B cell (primary cell): ENCODE results near the gene DHRS4. TPM values are rescaled to one million over a fixed set of nuclear protein-coding genes. Genes with fewer than 3 reads are reported as not detected.

Experiments
- ATAC-seq: fragments of 200-7000 bp; cut with Tn5 transposase; one replicate; pipeline ENCODE4 v1.10.0; 2021; ENCODE audit warnings: low read depth, mild to moderate bottlenecking, moderate number of reproducible peaks, moderate library complexity
- CTCF ChIA-PET: fragments of 350-600 bp; sonication (Branson Sonifier 250); formaldehyde crosslinking; loops from one replicate; lab custom pipeline; 2021; ENCODE audit warnings: antibody characterized with exemption, inconsistent platforms; lab: Charles Lee
- POLR2A ChIA-PET: fragments of 350-600 bp; sonication (Branson Sonifier 250); formaldehyde crosslinking; loops from one replicate; lab custom pipeline; 2021; ENCODE audit warnings: antibody characterized with exemption; lab: Charles Lee
- DNase-seq: peaks from one replicate; pipeline ENCODE4 v3.0.0; 2013
- H2AFZ ChIP-seq: 2 replicates; pipeline ENCODE4 v1.6.1; 2012; ENCODE audit warnings: mild to moderate bottlenecking, low read depth, low read length; ENCODE audit not compliant: insufficient read depth, poor library complexity, severe bottlenecking
- H3K27ac ChIP-seq, 2 donors: 1 replicate in 1 of 2; 2 replicates in 1 of 2; pipeline ENCODE4 v1.5.1; 2012 to 2013; ENCODE audit warnings: low read length in 2 of 2, mild to moderate bottlenecking in 2 of 2, moderate library complexity in 1 of 2
- H3K27me3 ChIP-seq, 4 experiments: fragments of 200-600 bp in 1 of 4; sonication (generic) in 1 of 4; replicated peaks in 1 of 4; 1 replicate in 2 of 4; 2 replicates in 2 of 4; pipeline versions ENCODE4 v1.6.1 to v1.7.0; 2013 to 2016; ENCODE audit warnings: low read length in 3 of 4, mild to moderate bottlenecking in 2 of 4, mixed read lengths in 1 of 4, moderate library complexity in 1 of 4; ENCODE audit not compliant: insufficient read depth in 4 of 4, control insufficient read depth in 3 of 4; ENCODE audit errors: control extremely low read depth in 1 of 4
- H3K36me3 ChIP-seq, 2 experiments: replicated peaks in 1 of 2; 1 replicate in 1 of 2; 2 replicates in 1 of 2; pipeline versions ENCODE4 v1.6.1 to v1.7.1; 2013; ENCODE audit warnings: low read length in 1 of 2; ENCODE audit not compliant: insufficient read depth in 2 of 2, control insufficient read depth in 1 of 2; ENCODE audit errors: control extremely low read depth in 1 of 2, extremely low read depth in 1 of 2
- H3K4me1 ChIP-seq, 2 donors: fragments of 200-600 bp in 1 of 2; sonication (generic) in 1 of 2; 1 replicate in 1 of 2; 2 replicates in 1 of 2; pipeline versions ENCODE4 v1.5.1 to v1.6.1; 2013 to 2017; ENCODE audit warnings: low read length in 2 of 2; ENCODE audit not compliant: control insufficient read depth in 2 of 2, insufficient read depth in 2 of 2
- H3K4me2 ChIP-seq: replicated peaks from 2 replicates; pipeline ENCODE3; 2012; ENCODE audit warnings: mild to moderate bottlenecking, low read depth, low read length; ENCODE audit not compliant: poor library complexity, severe bottlenecking
- H3K4me3 ChIP-seq, 5 experiments: fragments of 200-600 bp in 1 of 5; sonication (generic) in 1 of 5; 1 replicate in 3 of 5; 2 replicates in 2 of 5; pipeline versions ENCODE4 v1.5.1 to v1.7.0; 2011 to 2016; ENCODE audit warnings: low read length in 4 of 5, mild to moderate bottlenecking in 4 of 5, low read depth in 2 of 5, control low read depth in 1 of 5, moderate library complexity in 1 of 5; ENCODE audit not compliant: insufficient read depth in 1 of 5; ENCODE audit errors: control extremely low read depth in 1 of 5, extremely low read depth in 1 of 5
- H3K79me2 ChIP-seq: fragments of 200-600 bp; sonication (generic); one replicate; pipeline ENCODE4 v1.6.0; 2016; ENCODE audit warnings: low read length; ENCODE audit not compliant: control insufficient read depth, insufficient read depth
- H3K9ac ChIP-seq: fragments of 200-600 bp; sonication (generic); 2 replicates; pipeline ENCODE4 v1.6.1; 2017; ENCODE audit warnings: mild to moderate bottlenecking, low read length, moderate library complexity
- H3K9me3 ChIP-seq, 3 donors: one replicate each; pipeline versions ENCODE4 v1.6.1 to v1.7.1; 2013; ENCODE audit warnings: low read length in 2 of 3; ENCODE audit not compliant: control insufficient read depth in 2 of 3, insufficient read depth in 1 of 3; ENCODE audit errors: control extremely low read depth in 1 of 3
- H4K20me1 ChIP-seq: 2 replicates; pipeline ENCODE4 v1.6.0; 2012; ENCODE audit warnings: mild to moderate bottlenecking, low read length; ENCODE audit not compliant: insufficient read depth, control insufficient read depth, poor library complexity, severe bottlenecking
- H3K27ac Mint-ChIP-seq: one replicate; pipeline ENCODE4 v1.8.0; 2021; ENCODE audit warnings: mixed read lengths
- H3K27me3 Mint-ChIP-seq: one replicate; pipeline ENCODE4 v1.8.0; 2021; ENCODE audit warnings: mixed read lengths
- H3K4me1 Mint-ChIP-seq: one replicate; pipeline ENCODE4 v1.8.0; 2021; ENCODE audit warnings: mixed read lengths
- H3K4me3 Mint-ChIP-seq: one replicate; pipeline ENCODE4 v1.8.0; 2021; ENCODE audit warnings: mixed read lengths
- H3K9me3 Mint-ChIP-seq: one replicate; pipeline ENCODE4 v1.8.0; 2022; ENCODE audit warnings: mixed read lengths; ENCODE audit not compliant: insufficient read depth
- CTCF ChIP-seq: fragments of 200-600 bp; IDR thresholded peaks from one replicate; pipeline ENCODE4 v1.8.0; 2022; ENCODE audit warnings: antibody characterized with exemption, mild to moderate bottlenecking
- EZH2 ChIP-seq: IDR thresholded peaks from 2 replicates; pipeline ENCODE4 v1.6.1; 2012; ENCODE audit warnings: borderline replicate concordance, low read depth, mild to moderate bottlenecking, moderate library complexity, low read length; ENCODE audit not compliant: insufficient read depth, poor library complexity, severe bottlenecking
- WGBS: methylation state at CpG from one replicate; pipeline ENCODE4 v1.1.5; 2013; ENCODE audit warnings: missing lambda C conversion rate; ENCODE audit not compliant: insufficient coverage; 5-methylcytosine and 5-hydroxymethylcytosine counted together
- intact Hi-C: fragments of 100-400 bp; cut with micrococcal nuclease; formaldehyde crosslinking; loops from one replicate; pipeline ENCODE4 v1.10.0; 2022
- polyA plus RNA-seq: library from polyadenylated mRNA; depleted of rRNA; stranded (reverse); fragments of >200 nt; gene quantifications from 2 replicates; pipeline ENCODE4 v1.2.3, GENCODE V29; 2012
- total RNA-seq, 2 donors: library from RNA; stranded (reverse); fragments of 120-200 nt in 1 of 2; gene quantifications; 1 replicate in 1 of 2; 2 replicates in 1 of 2; pipeline versions ENCODE4 v1.2.3 to v1.2.4, GENCODE V29; 2013 to 2022

DHRS4 gene
- total and polyA plus RNA-seq, 2 donors (not counting 1 experiment from before 2014, with no cell fraction given) = 15.6 to 16.2 TPM

GRCh38 chr14:23915559-23915958, 38.0 kb upstream of the DHRS4 start:
- no peak overlapping the region for H3K4me3 ChIP-seq

GRCh38 chr14:23916004-23916403, 37.6 kb upstream of the DHRS4 start:
- Histone ChIP-seq H3K27me3 (no peaks in the 10 kb centered on the region), H3K79me2 (no peaks in the 10 kb centered on the region), H3K36me3 (no peaks in the 10 kb centered on the region), H2AFZ (no peak overlapping the region), H4K20me1 (no peaks in the 10 kb centered on the region), H3K9ac (no peak overlapping the region), H3K4me2 (no peak overlapping the region), H3K4me3 (no peak overlapping the region), H3K4me1 (no peaks in the 10 kb centered on the region), H3K9me3 (peaks cover 3 to 13% (median 7%) of the 10 kb centered on the region in 3 donors), H3K27ac (no peak overlapping the region)
- ATAC-seq (no peak), DNase-seq (no peak)
- TF ChIP-seq EZH2 = no peak
- TF ChIP-seq CTCF = no peak
- intact Hi-C loops = no loop called here
- Mint-ChIP-seq H3K27me3 (peaks cover 21% of the 10 kb centered on the region), H3K4me1 (no peaks in the 10 kb centered on the region), H3K9me3 (peaks cover 4% of the 10 kb centered on the region), H3K4me3 (no peak overlapping the region), H3K27ac (no peak overlapping the region)
- no CpG with 5 or more reads among the region's 3 CpGs for WGBS
- CTCF ChIA-PET = no interaction called here
- POLR2A ChIA-PET = no interaction called here

More at GRCh38 chr14:23915559-23915958, 38.0 kb upstream of the DHRS4 start:
- Histone ChIP-seq H4K20me1 (no peaks in the 10 kb centered on the region), H3K27ac (no peak overlapping the region), H3K79me2 (no peaks in the 10 kb centered on the region), H3K9ac (no peak overlapping the region), H3K9me3 (peaks cover 3 to 13% (median 7%) of the 10 kb centered on the region in 3 donors), H2AFZ (no peak overlapping the region), H3K4me2 (no peak overlapping the region), H3K36me3 (no peaks in the 10 kb centered on the region), H3K27me3 (no peaks in the 10 kb centered on the region), H3K4me1 (no peaks in the 10 kb centered on the region)
- H3K27ac Mint-ChIP-seq = no peak overlapping the region
- peaks cover 4% of the 10 kb centered on the region for H3K9me3 Mint-ChIP-seq
- H3K4me1 Mint-ChIP-seq = no peaks in the 10 kb centered on the region
- DNase-seq = no peak
- ChIA-PET POLR2A (no interaction called here), CTCF (no interaction called here)
- ATAC-seq = no peak
- H3K4me3 Mint-ChIP-seq = no peak overlapping the region
- H3K27me3 Mint-ChIP-seq = peaks cover 23% of the 10 kb centered on the region
- no CpG with 5 or more reads among the region's 4 CpGs for WGBS
- no peak for TF ChIP-seq EZH2
- no peak for TF ChIP-seq CTCF
- intact Hi-C loops = no loop called here
